ENCODE results near the gene SAYSD1.

GRCh38 chr6:39090036-39090435 is 24.9 kb downstream of the SAYSD1 start:
- TF ChIP-seq CTCF (conservative IDR thresholded peaks at IDR 0.05; ENCODE audit: low read length) (no peak), EZH2phosphoT487 (IDR thresholded peaks at IDR 0.05; ENCODE audit: borderline replicate concordance) (peak; percentile 58)
